Astrocyte (in vitro differentiated cells and primary cell): ENCODE results near the gene ETFB.

Experiments
- EZH2 ChIP-seq: IDR thresholded peaks from 2 replicates; pipeline ENCODE4 v1.6.1; 2012; ENCODE audit warnings: mild to moderate bottlenecking, low read length, inconsistent platforms; ENCODE audit not compliant: insufficient read depth
- TF ChIP-seq, protein P1 (sequence below): IDR thresholded peaks from 2 replicates; pipeline ENCODE4 v1.5.1; 2011; ENCODE audit warnings: low read depth, mild to moderate bottlenecking, inconsistent platforms, low read length, moderate library complexity; ENCODE audit not compliant: insufficient read depth

DNA sequence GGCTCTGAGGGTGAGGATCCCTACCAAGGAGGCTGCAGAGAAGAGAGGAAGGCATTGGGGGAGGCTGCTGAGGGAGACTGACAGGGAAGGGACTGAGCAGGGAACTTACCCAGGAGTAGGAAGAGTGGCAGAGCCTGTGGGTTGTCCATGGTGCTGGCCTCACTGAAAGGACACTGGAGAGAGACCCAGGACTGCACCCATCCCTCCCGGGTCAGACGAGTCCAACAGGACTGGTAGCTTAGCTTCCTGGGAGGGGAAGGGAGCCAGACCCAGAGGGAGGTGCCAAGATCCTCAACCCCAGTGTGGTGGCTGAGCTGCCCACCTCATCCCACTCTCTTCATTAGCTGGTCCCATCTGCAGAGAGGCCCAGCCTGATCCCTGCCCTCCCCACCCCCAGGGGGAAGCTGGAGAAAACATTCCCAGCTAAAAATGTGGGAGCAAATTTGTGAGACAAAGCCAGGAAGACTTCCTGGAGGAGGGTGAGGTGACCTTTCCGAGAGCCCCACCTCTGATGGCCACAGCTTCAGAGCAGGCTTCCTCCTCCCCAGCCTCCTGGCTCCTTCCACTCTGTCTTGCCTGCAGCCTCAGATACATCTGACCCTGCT is 24.1 kb downstream of the ETFB start, which contains the start of gene VSIG10L:
- TF ChIP-seq, protein P1, sequence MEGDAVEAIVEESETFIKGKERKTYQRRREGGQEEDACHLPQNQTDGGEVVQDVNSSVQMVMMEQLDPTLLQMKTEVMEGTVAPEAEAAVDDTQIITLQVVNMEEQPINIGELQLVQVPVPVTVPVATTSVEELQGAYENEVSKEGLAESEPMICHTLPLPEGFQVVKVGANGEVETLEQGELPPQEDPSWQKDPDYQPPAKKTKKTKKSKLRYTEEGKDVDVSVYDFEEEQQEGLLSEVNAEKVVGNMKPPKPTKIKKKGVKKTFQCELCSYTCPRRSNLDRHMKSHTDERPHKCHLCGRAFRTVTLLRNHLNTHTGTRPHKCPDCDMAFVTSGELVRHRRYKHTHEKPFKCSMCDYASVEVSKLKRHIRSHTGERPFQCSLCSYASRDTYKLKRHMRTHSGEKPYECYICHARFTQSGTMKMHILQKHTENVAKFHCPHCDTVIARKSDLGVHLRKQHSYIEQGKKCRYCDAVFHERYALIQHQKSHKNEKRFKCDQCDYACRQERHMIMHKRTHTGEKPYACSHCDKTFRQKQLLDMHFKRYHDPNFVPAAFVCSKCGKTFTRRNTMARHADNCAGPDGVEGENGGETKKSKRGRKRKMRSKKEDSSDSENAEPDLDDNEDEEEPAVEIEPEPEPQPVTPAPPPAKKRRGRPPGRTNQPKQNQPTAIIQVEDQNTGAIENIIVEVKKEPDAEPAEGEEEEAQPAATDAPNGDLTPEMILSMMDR: no peak
- TF ChIP-seq EZH2: no peak
